Measurements from ENCODE around the gene KLHL6.

DNA sequence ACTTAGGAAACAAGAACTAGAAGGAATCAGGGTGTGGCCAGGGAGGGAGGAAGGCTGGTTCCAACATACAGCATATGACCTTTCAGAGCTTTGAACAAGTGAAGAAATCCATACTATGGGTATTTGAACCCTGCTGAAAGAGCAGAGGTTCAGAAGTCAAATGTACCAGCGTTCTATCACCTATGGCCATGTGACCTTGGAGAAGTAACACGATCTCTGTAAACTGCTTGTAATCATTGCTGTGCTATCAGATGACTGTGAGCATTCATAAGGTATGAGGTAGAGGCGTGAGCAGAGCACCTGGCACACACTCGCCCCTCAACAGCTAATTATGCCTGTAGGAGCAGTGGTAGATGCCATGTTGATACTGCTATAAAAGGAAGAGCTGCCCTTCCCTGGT lies 55.2 kb downstream of the KLHL6 start:
- TF ChIP-seq POLR2AphosphoS5 (IDR thresholded peaks at IDR 0.05; ENCODE audit: low read depth, low read length) (no peak), SIN3A (IDR thresholded peaks at IDR 0.05; ENCODE audit: borderline replicate concordance, insufficient read depth, low read length) (no peak), TAF1 (IDR thresholded peaks at IDR 0.05; ENCODE audit: borderline replicate concordance, insufficient read depth, low read length) (no peak), FOXP2 (optimal IDR thresholded peaks at IDR 0.05; ENCODE audit: borderline replicate concordance, extremely low read depth, extremely low read length, insufficient read depth) (no peak)
- TF ChIP-seq, protein P1, sequence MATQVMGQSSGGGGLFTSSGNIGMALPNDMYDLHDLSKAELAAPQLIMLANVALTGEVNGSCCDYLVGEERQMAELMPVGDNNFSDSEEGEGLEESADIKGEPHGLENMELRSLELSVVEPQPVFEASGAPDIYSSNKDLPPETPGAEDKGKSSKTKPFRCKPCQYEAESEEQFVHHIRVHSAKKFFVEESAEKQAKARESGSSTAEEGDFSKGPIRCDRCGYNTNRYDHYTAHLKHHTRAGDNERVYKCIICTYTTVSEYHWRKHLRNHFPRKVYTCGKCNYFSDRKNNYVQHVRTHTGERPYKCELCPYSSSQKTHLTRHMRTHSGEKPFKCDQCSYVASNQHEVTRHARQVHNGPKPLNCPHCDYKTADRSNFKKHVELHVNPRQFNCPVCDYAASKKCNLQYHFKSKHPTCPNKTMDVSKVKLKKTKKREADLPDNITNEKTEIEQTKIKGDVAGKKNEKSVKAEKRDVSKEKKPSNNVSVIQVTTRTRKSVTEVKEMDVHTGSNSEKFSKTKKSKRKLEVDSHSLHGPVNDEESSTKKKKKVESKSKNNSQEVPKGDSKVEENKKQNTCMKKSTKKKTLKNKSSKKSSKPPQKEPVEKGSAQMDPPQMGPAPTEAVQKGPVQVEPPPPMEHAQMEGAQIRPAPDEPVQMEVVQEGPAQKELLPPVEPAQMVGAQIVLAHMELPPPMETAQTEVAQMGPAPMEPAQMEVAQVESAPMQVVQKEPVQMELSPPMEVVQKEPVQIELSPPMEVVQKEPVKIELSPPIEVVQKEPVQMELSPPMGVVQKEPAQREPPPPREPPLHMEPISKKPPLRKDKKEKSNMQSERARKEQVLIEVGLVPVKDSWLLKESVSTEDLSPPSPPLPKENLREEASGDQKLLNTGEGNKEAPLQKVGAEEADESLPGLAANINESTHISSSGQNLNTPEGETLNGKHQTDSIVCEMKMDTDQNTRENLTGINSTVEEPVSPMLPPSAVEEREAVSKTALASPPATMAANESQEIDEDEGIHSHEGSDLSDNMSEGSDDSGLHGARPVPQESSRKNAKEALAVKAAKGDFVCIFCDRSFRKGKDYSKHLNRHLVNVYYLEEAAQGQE (IDR thresholded peaks at IDR 0.05; ENCODE audit: insufficient read depth in 1 of 2, low read depth in 2 of 2, low read length in 2 of 2), result no peak
